D721Med (cell line): ENCODE data around the gene ABCA6.

ENCODE experiments used
- DNase-seq: peaks from one replicate; pipeline ENCODE4 v3.0.0; 2011; ENCODE audit warnings: low spot score; ENCODE audit not compliant: insufficient read length
- FAIRE-seq: peaks from 2 replicates; lab custom pipeline; 2011; peaks lifted over from hg19 to GRCh38; lab: Jason Lieb, UNC
- TF ChIP-seq, protein P1 (sequence below): IDR thresholded peaks from 2 replicates; pipeline ENCODE4 v1.5.1; 2012; ENCODE audit warnings: mild to moderate bottlenecking, control low read depth; ENCODE audit not compliant: insufficient read depth; ENCODE audit errors: missing control alignments

ABCA6 gene

DNA sequence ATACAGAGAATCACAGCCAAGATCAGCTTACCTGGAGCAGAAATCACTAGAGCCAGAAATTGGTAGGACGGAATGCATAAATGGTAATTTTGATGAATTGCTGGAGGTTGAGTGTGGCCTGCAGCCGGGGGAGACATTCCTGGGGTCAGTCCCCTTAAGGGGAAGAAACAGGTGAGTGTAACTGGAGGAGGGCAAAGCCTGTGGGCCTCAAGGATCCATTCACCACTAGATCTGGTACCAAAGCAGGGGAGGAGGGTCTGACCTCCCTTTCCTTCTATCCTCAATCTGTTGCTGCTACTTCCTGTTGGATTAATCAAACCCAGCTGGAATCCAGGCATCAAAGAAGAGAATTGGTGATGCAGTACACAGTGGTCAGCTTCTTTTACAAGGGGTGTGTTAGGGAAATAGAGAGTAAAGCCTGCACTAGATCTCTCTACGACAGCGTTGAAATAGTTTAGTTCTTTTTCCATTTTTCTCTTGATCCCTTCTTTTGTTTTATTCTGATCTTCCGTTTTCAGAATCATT is 72.4 kb downstream of the ABCA6 start:
- FAIRE-seq (no peak), DNase-seq (no peak)
- TF ChIP-seq, protein P1, sequence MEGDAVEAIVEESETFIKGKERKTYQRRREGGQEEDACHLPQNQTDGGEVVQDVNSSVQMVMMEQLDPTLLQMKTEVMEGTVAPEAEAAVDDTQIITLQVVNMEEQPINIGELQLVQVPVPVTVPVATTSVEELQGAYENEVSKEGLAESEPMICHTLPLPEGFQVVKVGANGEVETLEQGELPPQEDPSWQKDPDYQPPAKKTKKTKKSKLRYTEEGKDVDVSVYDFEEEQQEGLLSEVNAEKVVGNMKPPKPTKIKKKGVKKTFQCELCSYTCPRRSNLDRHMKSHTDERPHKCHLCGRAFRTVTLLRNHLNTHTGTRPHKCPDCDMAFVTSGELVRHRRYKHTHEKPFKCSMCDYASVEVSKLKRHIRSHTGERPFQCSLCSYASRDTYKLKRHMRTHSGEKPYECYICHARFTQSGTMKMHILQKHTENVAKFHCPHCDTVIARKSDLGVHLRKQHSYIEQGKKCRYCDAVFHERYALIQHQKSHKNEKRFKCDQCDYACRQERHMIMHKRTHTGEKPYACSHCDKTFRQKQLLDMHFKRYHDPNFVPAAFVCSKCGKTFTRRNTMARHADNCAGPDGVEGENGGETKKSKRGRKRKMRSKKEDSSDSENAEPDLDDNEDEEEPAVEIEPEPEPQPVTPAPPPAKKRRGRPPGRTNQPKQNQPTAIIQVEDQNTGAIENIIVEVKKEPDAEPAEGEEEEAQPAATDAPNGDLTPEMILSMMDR, result no peak

DNA sequence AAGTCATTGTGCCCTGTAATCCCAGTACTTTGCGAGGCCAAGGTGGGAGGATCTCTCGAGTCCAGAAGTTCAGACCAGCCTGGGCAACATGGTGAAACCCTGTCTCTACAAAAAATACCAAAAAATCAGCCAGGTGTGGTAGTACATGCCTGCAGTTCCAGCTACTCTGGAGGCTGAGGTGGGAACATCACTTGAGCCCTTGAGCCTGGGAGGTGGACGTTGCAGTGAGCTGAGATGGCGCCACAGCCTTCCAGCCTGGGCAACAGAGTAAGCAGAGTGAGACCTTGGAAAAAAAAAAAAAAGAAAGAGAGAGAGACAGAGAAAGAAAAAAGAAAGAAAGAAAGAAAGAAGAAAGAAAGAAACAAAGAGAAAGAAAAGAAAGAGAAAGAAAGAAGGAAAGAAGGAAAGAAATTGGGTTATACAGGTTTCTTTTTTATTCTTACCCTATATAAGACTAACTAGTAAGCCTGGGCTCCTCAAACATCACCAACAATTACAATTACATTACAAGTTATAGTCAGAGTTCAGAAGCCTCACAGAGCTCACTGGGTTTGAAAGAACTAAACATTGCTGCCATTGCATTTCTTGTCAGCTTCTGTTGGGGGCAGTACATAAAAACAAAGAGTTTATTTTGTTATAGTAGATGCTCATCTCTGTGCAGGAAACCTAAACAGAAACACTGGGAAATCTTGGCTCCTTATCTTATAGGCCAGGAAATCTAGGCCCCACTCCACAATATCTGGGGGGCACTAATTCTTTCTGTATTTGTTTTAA is 74.2 kb downstream of the ABCA6 start:
- TF ChIP-seq, protein P1, result no peak
- FAIRE-seq, result no peak
- DNase-seq, result no peak

DNA sequence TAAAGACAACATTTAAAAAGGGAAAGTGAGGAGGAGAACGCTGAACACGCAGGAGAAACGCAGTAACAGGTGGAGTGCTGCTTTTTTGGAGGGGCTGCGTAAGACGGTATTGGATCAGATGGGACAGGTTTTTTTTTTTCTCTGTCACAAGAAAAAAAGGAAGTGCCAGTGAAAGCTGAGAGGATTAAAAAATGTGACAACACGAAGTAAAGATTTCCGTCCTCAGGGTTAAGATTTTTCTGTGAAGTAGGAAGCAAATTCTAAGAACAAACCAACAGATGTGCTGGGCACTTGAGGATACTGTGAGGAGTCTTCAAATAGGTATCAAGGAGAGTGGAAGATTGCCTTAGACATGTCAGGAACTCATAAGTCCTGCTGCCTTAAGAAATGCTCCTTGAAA is 75.2 kb downstream of the ABCA6 start:
- FAIRE-seq, result no peak
- no peak for DNase-seq
- TF ChIP-seq, protein P1, result no peak

DNA sequence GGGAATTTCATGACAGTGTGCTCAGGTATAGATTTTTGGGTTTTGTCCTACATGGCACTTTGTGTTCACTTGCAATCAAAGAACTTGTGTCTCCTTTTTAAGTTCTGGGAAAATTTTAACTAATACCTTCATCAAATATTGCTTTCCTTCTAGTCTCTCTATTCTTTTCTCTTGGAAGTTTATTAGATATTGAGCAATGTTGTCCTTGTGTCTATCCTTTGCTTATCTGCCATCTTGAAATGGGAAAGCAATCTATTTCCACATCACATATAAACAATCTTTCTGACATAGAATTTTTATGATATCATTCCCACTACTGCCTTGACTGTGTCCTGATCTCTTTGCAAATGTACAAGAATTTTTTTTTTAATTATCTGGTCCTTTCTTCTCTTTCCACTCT is 76.6 kb downstream of the ABCA6 start:
- no peak for DNase-seq
- FAIRE-seq, result no peak
- TF ChIP-seq, protein P1, result no peak

DNA sequence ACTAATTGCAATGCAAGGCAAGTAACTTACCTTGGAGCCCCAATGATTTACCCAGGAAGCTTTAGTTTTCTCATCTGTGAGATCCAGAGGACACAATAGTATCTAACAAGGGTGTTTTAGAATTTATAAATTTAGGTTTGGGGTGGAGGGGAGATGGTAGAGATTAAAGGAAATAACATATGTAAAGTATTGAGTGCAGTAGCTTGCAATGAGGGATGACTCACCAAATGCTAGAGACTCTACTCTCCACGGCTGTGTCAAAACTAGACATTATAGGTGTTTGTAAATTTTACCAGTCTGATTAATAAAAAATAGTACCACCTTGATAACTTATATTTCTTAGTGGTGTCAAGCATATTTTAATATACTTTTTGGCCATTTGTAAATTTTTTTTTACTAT is 77.2 kb downstream of the ABCA6 start:
- no peak for FAIRE-seq
- DNase-seq, result no peak
- TF ChIP-seq, protein P1, result no peak

DNA sequence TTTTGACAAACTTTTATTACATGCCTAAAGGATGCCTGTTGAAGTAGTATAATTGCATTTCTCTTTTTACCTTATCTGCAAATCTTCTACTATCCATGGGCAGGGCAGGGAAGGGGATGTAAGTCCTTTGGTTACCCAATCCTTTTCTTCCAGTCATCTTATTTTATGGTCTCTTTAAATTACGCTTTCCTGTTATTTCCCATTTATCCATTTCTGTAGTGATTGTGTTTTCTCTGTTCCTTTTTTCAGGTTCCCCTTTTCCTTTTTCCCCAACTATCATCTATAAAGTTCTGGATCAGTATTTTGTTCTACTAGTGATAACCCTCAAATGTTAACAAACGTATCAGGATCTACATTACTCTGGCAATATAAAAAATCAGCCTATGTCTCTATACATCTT is 77.7 kb downstream of the ABCA6 start:
- TF ChIP-seq, protein P1, result no peak
- DNase-seq, result no peak
- FAIRE-seq, result no peak
